NB4 (cell line): ENCODE results near the gene DAB2IP.

ENCODE experiments used
- MAX ChIP-seq: IDR thresholded peaks from 2 replicates; pipeline ENCODE4 v1.6.1; 2011; ENCODE audit warnings: low read depth, low read length
- MYC ChIP-seq: IDR thresholded peaks from 2 replicates; pipeline ENCODE4 v1.6.1; 2011; ENCODE audit warnings: low read depth, low read length
- POLR2A ChIP-seq: IDR thresholded peaks from 2 replicates; pipeline ENCODE4 v1.6.1; 2011; ENCODE audit warnings: mild to moderate bottlenecking; ENCODE audit not compliant: insufficient read length; ENCODE audit errors: extremely low read depth
- TF ChIP-seq, protein P1 (sequence below): IDR thresholded peaks from one replicate; pipeline ENCODE4 v1.5.1; 2012; ENCODE audit warnings: low read depth, low read length

DNA sequence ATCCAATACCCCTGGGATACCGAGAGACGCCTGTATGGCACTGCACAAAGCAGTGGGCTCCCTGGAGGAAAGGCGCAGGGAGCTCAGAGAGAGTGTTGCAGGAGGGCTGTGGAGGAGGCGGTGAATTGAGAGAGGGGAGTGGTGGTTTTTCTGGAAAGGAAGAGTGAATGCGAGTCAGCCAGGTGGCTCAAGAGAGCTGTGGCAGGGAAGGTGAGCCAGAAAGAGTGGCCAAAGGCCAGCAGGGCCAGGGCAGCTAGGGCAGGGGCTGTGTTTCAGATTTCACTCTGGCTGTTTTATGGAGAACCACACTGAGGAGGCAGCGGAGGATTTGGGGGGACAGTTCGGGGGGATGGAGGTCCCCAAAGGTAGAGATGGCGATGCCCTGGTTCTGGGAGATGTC is 13.0 kb upstream of the DAB2IP start:
- TF ChIP-seq, protein P1, sequence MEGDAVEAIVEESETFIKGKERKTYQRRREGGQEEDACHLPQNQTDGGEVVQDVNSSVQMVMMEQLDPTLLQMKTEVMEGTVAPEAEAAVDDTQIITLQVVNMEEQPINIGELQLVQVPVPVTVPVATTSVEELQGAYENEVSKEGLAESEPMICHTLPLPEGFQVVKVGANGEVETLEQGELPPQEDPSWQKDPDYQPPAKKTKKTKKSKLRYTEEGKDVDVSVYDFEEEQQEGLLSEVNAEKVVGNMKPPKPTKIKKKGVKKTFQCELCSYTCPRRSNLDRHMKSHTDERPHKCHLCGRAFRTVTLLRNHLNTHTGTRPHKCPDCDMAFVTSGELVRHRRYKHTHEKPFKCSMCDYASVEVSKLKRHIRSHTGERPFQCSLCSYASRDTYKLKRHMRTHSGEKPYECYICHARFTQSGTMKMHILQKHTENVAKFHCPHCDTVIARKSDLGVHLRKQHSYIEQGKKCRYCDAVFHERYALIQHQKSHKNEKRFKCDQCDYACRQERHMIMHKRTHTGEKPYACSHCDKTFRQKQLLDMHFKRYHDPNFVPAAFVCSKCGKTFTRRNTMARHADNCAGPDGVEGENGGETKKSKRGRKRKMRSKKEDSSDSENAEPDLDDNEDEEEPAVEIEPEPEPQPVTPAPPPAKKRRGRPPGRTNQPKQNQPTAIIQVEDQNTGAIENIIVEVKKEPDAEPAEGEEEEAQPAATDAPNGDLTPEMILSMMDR = no peak
- no peak for TF ChIP-seq POLR2A
- no peak for TF ChIP-seq MAX
- TF ChIP-seq MYC = no peak
